Measurements from ENCODE around the gene ARIH1. TPM values are rescaled to one million over a fixed set of nuclear protein-coding genes. Genes with fewer than 3 reads are reported as not detected.

Gene ARIH1
- total RNA-seq, 1 experiment from 2014 or later = 63.0 TPM

GRCh38 chr15:72460402-72460801 lies 13.7 kb upstream of the ARIH1 start:
- Histone ChIP-seq H3K4me2 (ENCODE audit: low read length) (no peak overlapping the region), H2AFZ (ENCODE audit: low read length) (no peak overlapping the region), H3K4me3 (ENCODE audit: low read length) (no peak overlapping the region), H3K4me1 (ENCODE audit: insufficient read depth, low read length) (no peaks in the 10 kb centered on the region), H3K9ac (ENCODE audit: low read length) (no peak overlapping the region), H4K20me1 (ENCODE audit: low read length) (no peaks in the 10 kb centered on the region), H3K9me3 (ENCODE audit: low read length) (no peaks in the 10 kb centered on the region), H3K27me3 (ENCODE audit: low read length) (no peaks in the 10 kb centered on the region), H3K36me3 (ENCODE audit: low read depth, low read length) (no peaks in the 10 kb centered on the region), H3F3A (ENCODE audit: low read length, unreplicated experiment) (no peaks in the 10 kb centered on the region), H3K27ac (ENCODE audit: low read length) (no peak overlapping the region), H3K9me2 (replicated peaks; ENCODE audit: low read length) (no peaks in the 10 kb centered on the region), H3K79me2 (ENCODE audit: low read length) (no peaks in the 10 kb centered on the region)
- DNase-seq = no peak
- BruUV-seq (replicated peaks) = no TSS peak
- CTCF ChIA-PET = no interaction called here
- intact Hi-C loops (cut with micrococcal nuclease) = no loop called here
- no peak for ATAC-seq
- TF ChIP-seq EZH2 (IDR thresholded peaks at IDR 0.05; ENCODE audit: low read length, unreplicated experiment) (no peak), CTCF (conservative IDR thresholded peaks at IDR 0.05; ENCODE audit: low read depth, low read length) (no peak), EZH2phosphoT487 (IDR thresholded peaks at IDR 0.05; ENCODE audit: borderline replicate concordance, low read length) (no peak)
- POLR2A ChIA-PET (ENCODE audit: unreplicated experiment) = no interaction called here

- TF ChIP-seq EZH2phosphoT487 (IDR thresholded peaks at IDR 0.05; ENCODE audit: borderline replicate concordance, low read length) (no peak), EZH2 (IDR thresholded peaks at IDR 0.05; ENCODE audit: low read length, unreplicated experiment) (no peak), CTCF (conservative IDR thresholded peaks at IDR 0.05; ENCODE audit: low read depth, low read length) (no peak)
- Histone ChIP-seq H3K27me3 (ENCODE audit: low read length) (no peaks in the 10 kb centered on the region), H3K27ac (ENCODE audit: low read length) (no peak overlapping the region), H3K4me3 (ENCODE audit: low read length) (no peak overlapping the region), H3K9me3 (ENCODE audit: low read length) (no peaks in the 10 kb centered on the region), H3K79me2 (ENCODE audit: low read length) (no peaks in the 10 kb centered on the region), H2AFZ (ENCODE audit: low read length) (no peak overlapping the region), H3K9me2 (replicated peaks; ENCODE audit: low read length) (no peaks in the 10 kb centered on the region), H3K4me1 (ENCODE audit: insufficient read depth, low read length) (no peaks in the 10 kb centered on the region), H3K9ac (ENCODE audit: low read length) (no peak overlapping the region), H3K36me3 (ENCODE audit: low read depth, low read length) (no peaks in the 10 kb centered on the region), H4K20me1 (ENCODE audit: low read length) (no peaks in the 10 kb centered on the region), H3K4me2 (ENCODE audit: low read length) (no peak overlapping the region), H3F3A (ENCODE audit: low read length, unreplicated experiment) (no peaks in the 10 kb centered on the region)
- ATAC-seq = no peak
- ChIA-PET POLR2A (ENCODE audit: unreplicated experiment) (no interaction called here), CTCF (interaction anchor here (0.6 kb wide), 1 partner anchor 112 kb away, joined by 7 read pairs; no protein-coding TSS in a partner anchor)
- intact Hi-C loops (cut with micrococcal nuclease) = no loop called here
- no TSS peak for BruUV-seq (replicated peaks)
- no peak for DNase-seq
These were observed 10.4 kb upstream of the ARIH1 start for GRCh38 chr15:72463702-72464101.

- Histone ChIP-seq H3F3A (ENCODE audit: low read length, unreplicated experiment) (no peaks in the 10 kb centered on the region), H4K20me1 (ENCODE audit: low read length) (no peaks in the 10 kb centered on the region), H3K4me2 (ENCODE audit: low read length) (no peak overlapping the region), H3K9ac (ENCODE audit: low read length) (no peak overlapping the region), H3K27me3 (ENCODE audit: low read length) (no peaks in the 10 kb centered on the region), H3K79me2 (ENCODE audit: low read length) (no peaks in the 10 kb centered on the region), H3K9me2 (replicated peaks; ENCODE audit: low read length) (no peaks in the 10 kb centered on the region), H3K9me3 (ENCODE audit: low read length) (no peaks in the 10 kb centered on the region), H2AFZ (ENCODE audit: low read length) (no peak overlapping the region), H3K36me3 (ENCODE audit: low read depth, low read length) (no peaks in the 10 kb centered on the region), H3K27ac (ENCODE audit: low read length) (no peak overlapping the region), H3K4me3 (ENCODE audit: low read length) (no peak overlapping the region), H3K4me1 (ENCODE audit: insufficient read depth, low read length) (no peaks in the 10 kb centered on the region)
- TF ChIP-seq EZH2phosphoT487 (IDR thresholded peaks at IDR 0.05; ENCODE audit: borderline replicate concordance, low read length) (no peak), CTCF (conservative IDR thresholded peaks at IDR 0.05; ENCODE audit: low read depth, low read length) (no peak), EZH2 (IDR thresholded peaks at IDR 0.05; ENCODE audit: low read length, unreplicated experiment) (no peak)
- BruUV-seq (replicated peaks) = no TSS peak
- no peak for ATAC-seq
- DNase-seq = no peak
- ChIA-PET CTCF (no interaction called here), POLR2A (ENCODE audit: unreplicated experiment) (no interaction called here)
- intact Hi-C loops (cut with micrococcal nuclease) = no loop called here
These were observed 9.9 kb upstream of the ARIH1 start for GRCh38 chr15:72464251-72464650.
